HG02610 (cell line): ENCODE data around the gene CHRNB1.

Experiments
- ATAC-seq: cut with Tn5 transposase; IDR thresholded peaks from one replicate; pipeline ENCODE4 v1.9.1; 2021; ENCODE audit warnings: mild to moderate bottlenecking, moderate library complexity; ENCODE audit not compliant: unreplicated experiment

The CHRNB1 gene

GRCh38 chr17:7415784-7416183 is 29.1 kb upstream of the CHRNB1 start:
- no peak for ATAC-seq

- ATAC-seq = no peak
Measured at GRCh38 chr17:7416323-7416722, 28.5 kb upstream of the CHRNB1 start.

- no peak for ATAC-seq
Measured at GRCh38 chr17:7417056-7417655, 27.7 kb upstream of the CHRNB1 start.

- no peak for ATAC-seq
Measured at GRCh38 chr17:7418472-7419152, 26.2 kb upstream of the CHRNB1 start.

- no peak for ATAC-seq
Measured at GRCh38 chr17:7419819-7420610, 24.8 kb upstream of the CHRNB1 start, which contains the start of gene SPEM1. TSS of gene SPEM1 (plus strand) at chr17:7420324. CDS start at chr17:7420385, 61 bp downstream.

- ATAC-seq = no peak
Measured at GRCh38 chr17:7421186-7421585, 23.7 kb upstream of the CHRNB1 start.

- no peak for ATAC-seq
Measured at GRCh38 chr17:7423679-7424078, 21.2 kb upstream of the CHRNB1 start.

- ATAC-seq = no peak
Measured at GRCh38 chr17:7425316-7425715, 19.5 kb upstream of the CHRNB1 start, which contains the start of gene SPEM2. TSS of gene SPEM2 (plus strand) at chr17:7425616. CDS start at chr17:7425689, 73 bp downstream.

GRCh38 chr17:7425756-7426155 is 19.1 kb upstream of the CHRNB1 start:
- ATAC-seq = no peak

GRCh38 chr17:7426203-7426863 is 18.5 kb upstream of the CHRNB1 start:
- no peak for ATAC-seq

- no peak for ATAC-seq
Measured at GRCh38 chr17:7426896-7427489, 17.9 kb upstream of the CHRNB1 start.

- ATAC-seq = no peak
Measured at GRCh38 chr17:7427549-7427948, 17.3 kb upstream of the CHRNB1 start.

- ATAC-seq = no peak
Measured at GRCh38 chr17:7428557-7428956, 16.3 kb upstream of the CHRNB1 start, which contains the start of gene SPEM3. TSS of gene SPEM3 (plus strand) at chr17:7428857. CDS start at chr17:7428903, 46 bp downstream.

GRCh38 chr17:7429722-7430121 is 15.1 kb upstream of the CHRNB1 start:
- no peak for ATAC-seq

- ATAC-seq = no peak
Measured at GRCh38 chr17:7431231-7431630, 13.6 kb upstream of the CHRNB1 start.

- no peak for ATAC-seq
Measured at GRCh38 chr17:7432296-7432695, 12.6 kb upstream of the CHRNB1 start.

GRCh38 chr17:7435676-7436555 is 8.9 kb upstream of the CHRNB1 start:
- ATAC-seq = peak; percentile 8

GRCh38 chr17:7436556-7437368 is 8.1 kb upstream of the CHRNB1 start:
- no peak for ATAC-seq

- ATAC-seq = no peak
Measured at GRCh38 chr17:7437369-7437863, 7.4 kb upstream of the CHRNB1 start.
